ENCODE results near the gene SRPK1. TPM values are rescaled to one million over a fixed set of nuclear protein-coding genes. Genes with fewer than 3 reads are reported as not detected.

The SRPK1 gene
- polyA plus RNA-seq, 3 donors = 9.0 to 11.4 (median 11.0) TPM

DNA sequence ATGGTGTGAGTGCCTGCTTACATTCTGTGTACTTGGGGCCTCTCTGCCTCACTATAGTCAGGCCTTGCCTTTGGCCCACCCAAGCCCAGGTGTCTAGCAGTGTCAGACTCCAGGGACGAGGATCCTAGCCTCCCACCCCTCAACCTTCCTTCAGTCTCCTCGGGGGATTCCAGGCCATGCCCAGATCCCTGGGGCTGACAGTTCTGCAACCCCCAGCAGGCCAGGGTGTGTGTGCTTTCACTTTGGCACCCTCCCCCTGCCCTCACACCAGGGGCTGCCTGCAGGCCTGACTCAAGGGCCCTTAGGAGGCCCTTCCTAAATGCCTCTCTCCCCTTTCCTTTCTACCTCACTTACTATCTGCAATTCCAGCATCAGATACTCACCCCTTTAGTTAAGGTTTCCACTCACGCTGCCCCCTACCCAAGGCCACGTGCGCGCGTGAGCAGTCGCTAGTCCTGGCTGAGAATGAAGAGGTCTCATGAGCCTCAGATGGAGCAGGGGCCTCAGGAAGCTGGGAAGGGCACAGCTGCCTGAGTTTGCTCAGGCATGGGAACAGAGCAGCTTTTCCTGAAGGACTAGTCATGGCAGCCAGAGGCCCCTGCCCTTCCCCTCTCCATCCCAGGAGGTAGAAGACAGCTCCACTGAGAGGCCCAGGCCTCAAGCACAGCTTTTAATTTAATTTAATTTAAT lies 122.9 kb downstream of the SRPK1 start:
- WGBS, 3 donors = 56 to 85% (median 83%) methylated on average over 8 of the region's 8 CpGs

GRCh38 chr6:35796236-35796635 lies 124.7 kb downstream of the SRPK1 start:
- H3K27ac ChIP-seq (ENCODE audit: low read depth, low read length) = no peak overlapping the region
- 50 to 90% (median 90%) methylated on average over 4 of the region's 4 CpGs for WGBS, 3 donors

More for the DNA sequence above, 122.9 kb downstream of the SRPK1 start:
- H3K27ac ChIP-seq (ENCODE audit: low read depth, low read length) = no peak overlapping the region

DNA sequence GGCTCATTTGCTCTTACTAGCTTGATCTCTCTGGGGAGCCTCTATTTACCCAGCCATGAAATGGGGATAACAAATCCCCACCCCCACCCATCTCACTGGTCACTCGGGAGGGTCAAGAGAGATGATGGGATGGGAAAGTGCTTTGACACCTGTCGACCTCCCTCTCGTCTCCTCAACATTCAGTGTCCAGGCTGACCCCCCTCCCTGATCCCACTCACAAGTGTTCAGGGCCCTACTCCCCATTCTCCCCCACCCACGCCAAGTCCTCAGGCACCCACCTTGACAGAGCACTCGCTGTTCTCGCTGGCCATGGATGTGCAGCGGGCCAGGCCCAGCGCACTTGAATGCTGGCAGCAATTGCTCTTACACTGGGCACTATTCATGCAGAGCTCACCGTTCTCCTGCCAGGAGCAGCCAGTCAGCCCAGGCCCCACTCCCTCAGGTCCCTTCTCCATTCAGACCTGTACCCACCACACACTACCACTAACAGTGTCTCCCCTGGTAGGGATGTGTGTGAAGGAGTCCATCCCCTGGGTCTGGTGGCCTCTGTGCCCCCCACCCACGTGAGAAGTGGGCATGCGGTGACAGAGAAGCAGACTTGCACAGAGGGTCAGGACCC lies 125.3 kb downstream of the SRPK1 start:
- 44 to 91% (median 90%) methylated on average over 11 of the region's 11 CpGs for WGBS, 3 donors
- H3K27ac ChIP-seq (ENCODE audit: low read depth, low read length) = no peak overlapping the region

- H3K27ac ChIP-seq (ENCODE audit: low read depth, low read length) = no peak overlapping the region
- 42 to 92% (median 92%) methylated on average over 17 of the region's 17 CpGs for WGBS, 3 donors
Measured at GRCh38 chr6:35794536-35795452, 126.1 kb downstream of the SRPK1 start.

DNA sequence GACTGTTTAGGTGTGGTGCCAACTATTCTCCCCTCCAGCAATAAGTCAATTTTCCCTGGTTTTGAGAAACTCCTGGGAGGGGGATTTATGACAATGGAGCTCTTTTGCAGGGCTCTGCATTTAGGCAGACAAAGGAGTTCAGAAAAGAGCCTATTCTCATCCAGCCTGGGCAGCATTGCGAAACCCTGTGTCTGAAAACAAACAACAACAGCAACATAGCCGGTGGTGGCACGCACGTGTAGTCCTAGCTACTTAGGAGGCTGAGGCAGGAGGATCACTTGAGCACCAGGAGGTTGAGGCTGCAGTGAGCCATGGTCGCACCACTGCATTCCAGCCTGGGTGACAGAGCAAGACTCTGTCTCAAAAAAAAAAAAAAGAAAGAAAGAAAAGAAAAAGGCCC lies 130.2 kb downstream of the SRPK1 start:
- no peak overlapping the region for H3K27ac ChIP-seq (ENCODE audit: low read depth, low read length)
- 50 to 86% (median 78%) methylated on average over 5 of the region's 5 CpGs for WGBS, 3 donors

DNA sequence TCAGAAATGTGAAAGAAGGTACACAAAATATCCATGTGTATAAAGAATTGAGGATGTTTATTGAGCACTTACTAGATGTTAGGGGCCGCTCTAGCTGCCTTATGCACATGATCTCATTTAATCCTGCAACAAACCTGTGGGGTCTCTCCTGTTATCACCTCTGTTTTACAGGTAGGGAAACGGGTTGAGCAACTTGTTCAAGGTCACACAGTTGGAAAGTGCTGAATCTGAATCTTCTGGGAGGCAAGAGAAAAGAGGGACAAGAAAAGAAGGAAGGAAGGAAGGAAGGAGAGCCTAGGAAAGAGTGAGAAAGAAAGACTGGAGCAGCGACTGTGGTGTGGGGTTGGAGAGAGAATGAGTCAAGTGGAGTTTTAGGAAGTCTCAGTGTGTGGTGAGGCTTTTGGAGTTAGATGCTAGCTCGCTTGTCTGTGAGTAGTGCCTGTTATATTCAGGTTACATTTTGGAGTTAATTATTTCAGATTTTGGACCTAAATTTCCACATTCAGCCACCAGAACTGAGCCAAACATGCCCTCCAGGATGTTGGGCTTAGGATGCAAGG lies 132.4 kb downstream of the SRPK1 start:
- 49 to 73% (median 61%) methylated on average over 4 of the region's 4 CpGs for WGBS, 3 donors
- H3K27ac ChIP-seq (ENCODE audit: low read depth, low read length) = no peak overlapping the region

GRCh38 chr6:35787266-35788218 lies 133.4 kb downstream of the SRPK1 start:
- 58 to 86% (median 82%) methylated on average over 13 of the region's 13 CpGs for WGBS, 3 donors
- no peak overlapping the region for H3K27ac ChIP-seq (ENCODE audit: low read depth, low read length)

DNA sequence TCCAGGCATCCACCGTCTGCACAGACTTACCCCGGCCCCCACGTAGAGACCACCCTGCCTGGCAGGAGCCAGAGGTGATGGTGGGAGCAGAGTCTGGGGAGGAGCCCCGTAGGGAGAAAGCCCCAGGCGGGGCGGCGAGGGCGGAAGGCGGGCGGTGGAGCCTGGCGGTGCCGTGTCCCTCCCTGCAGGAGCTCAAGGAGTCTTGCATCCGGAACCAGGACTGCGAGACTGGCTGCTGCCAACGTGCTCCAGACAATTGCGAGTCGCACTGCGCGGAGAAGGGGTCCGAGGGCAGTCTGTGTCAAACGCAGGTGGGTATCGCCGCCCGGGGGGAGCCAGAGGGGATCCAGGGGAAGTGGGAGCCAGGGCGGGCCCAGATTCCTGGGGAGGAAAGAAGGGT lies 134.1 kb downstream of the SRPK1 start:
- no peak overlapping the region for H3K27ac ChIP-seq (ENCODE audit: low read depth, low read length)
- WGBS, 3 donors = 22 to 44% (median 39%) methylated on average over 25 of the region's 25 CpGs

- 63 to 71% (median 63%) methylated on average over 2 of the region's 2 CpGs for WGBS, 3 donors
- no peak overlapping the region for H3K27ac ChIP-seq (ENCODE audit: low read depth, low read length)
Measured at GRCh38 chr6:35786272-35786671, 134.6 kb downstream of the SRPK1 start.

DNA sequence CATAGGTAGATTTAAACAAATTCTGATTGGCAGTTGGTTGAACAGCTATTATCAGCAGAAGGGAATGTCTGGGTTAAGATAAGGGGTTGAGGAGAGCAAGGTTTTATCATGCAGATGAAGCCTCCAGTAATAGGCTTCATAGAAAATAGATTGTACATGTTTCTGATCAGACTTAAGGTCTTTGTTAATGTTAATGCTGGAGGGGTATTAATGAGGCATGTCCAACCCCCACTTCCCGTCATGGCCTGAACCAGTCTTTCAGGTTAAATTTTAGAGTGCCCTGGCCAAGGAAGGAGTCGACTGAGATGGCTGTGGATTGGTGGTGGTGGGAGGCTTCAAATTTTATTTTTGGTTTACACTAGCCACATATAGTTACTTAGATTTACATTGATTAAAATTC lies 136.7 kb downstream of the SRPK1 start:
- 39 to 79% (median 71%) methylated on average over 2 of the region's 2 CpGs for WGBS, 3 donors
- H3K27ac ChIP-seq (ENCODE audit: low read depth, low read length) = no peak overlapping the region

Other genes starting within 250 kb of the SRPK1 start
- 100 to 1,000 TPM; 111 to 356 (median 181) TPM for gene FKBP5, start 232.2 kb downstream of the SRPK1 start, polyA plus RNA-seq
- under 1 TPM; 0.56 to 0.71 (median 0.58) TPM for gene ARMC12, start 184.1 kb downstream of the SRPK1 start, polyA plus RNA-seq
- gene CLPSL2, start 144.5 kb downstream of the SRPK1 start, polyA plus RNA-seq = 1 to 10 TPM in 1 of 3 donors, not detected in 2; 1.3 TPM
- gene CLPSL1, start 140.1 kb downstream of the SRPK1 start, polyA plus RNA-seq = not detected
- over 10,000 TPM in 1 of 3 donors, 1 to 10 TPM in 2; 2.3 to 14,955 (median 6.7) TPM for gene CLPS, start 123.8 kb downstream of the SRPK1 start, polyA plus RNA-seq
- gene LHFPL5, start 115.7 kb downstream of the SRPK1 start, polyA plus RNA-seq = 1 to 10 TPM in 1 of 3 donors, not detected in 2; 1.1 TPM
- gene SLC26A8, start 103.5 kb upstream of the SRPK1 start, polyA plus RNA-seq = under 1 TPM in 2 of 3 donors, not detected in 1; 0.05 to 0.43 TPM
- gene MAPK14, start 106.7 kb upstream of the SRPK1 start, polyA plus RNA-seq = 10 to 100 TPM; 12.6 to 32.2 (median 31.1) TPM
- gene MAPK13, start 209.4 kb upstream of the SRPK1 start, polyA plus RNA-seq = 10 to 100 TPM; 10.6 to 35.1 (median 12.1) TPM

Measured in adipose tissue (tissue), 3 donors.